ENCODE results near the gene FIGN. TPM values are rescaled to one million over a fixed set of nuclear protein-coding genes. Genes with fewer than 3 reads are reported as not detected.

The FIGN gene
- total and polyA plus RNA-seq, 4 donors: 1.1 to 7.8 (median 5.1) TPM

DNA sequence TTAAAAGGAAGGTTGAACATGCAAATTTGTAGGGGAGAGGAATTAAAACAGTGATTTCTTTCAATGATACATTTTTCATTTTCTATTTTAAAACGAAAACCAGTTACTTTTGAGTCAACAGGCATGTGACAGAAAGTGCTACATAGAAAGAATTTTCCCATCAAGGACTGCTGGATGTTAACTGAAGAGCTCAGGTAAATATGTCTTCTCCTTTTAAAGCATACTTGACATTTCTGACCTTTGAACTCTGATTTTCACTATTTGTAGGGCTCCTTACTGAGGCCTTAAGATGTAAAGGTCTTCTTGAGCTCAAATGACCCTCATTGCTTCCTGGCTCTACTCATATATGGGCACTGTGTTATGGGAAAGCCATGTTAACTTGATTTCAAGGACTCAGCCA, 32.4 kb downstream of the FIGN start:
- no peaks in the 10 kb centered on the region for H3K36me3 ChIP-seq (ENCODE audit: control insufficient read depth in 4 of 4, insufficient read depth in 3 of 4, low read depth in 1 of 4, low read length in 3 of 4)
- no peak overlapping the region for H3K9ac ChIP-seq (ENCODE audit: low read depth in 1 of 2, low read length in 2 of 2)
- 77% methylated on average over 1 of the region's 1 CpG for WGBS
- no peak overlapping the region for H3K27ac ChIP-seq (ENCODE audit: low read depth in 1 of 2, low read length in 2 of 2)
- TF ChIP-seq RXRA (IDR thresholded peaks at IDR 0.05) (no peak), SP1 (IDR thresholded peaks at IDR 0.05) (no peak), YY1 (IDR thresholded peaks at IDR 0.05) (no peak), HNF4A (conservative IDR thresholded peaks at IDR 0.05) (no peak)
- no peaks in the 10 kb centered on the region for H3K27me3 ChIP-seq (ENCODE audit: control insufficient read depth in 4 of 4, insufficient read depth in 4 of 4, low read length in 3 of 4)
- no peaks in the 10 kb centered on the region for H3K9me3 ChIP-seq (ENCODE audit: control insufficient read depth in 4 of 4, low read length in 3 of 4)
- no peak overlapping the region for H3K4me3 ChIP-seq (ENCODE audit: low read depth in 1 of 3, low read length in 3 of 3)
- H3K4me1 ChIP-seq (ENCODE audit: control insufficient read depth in 4 of 4, insufficient read depth in 4 of 4, low read length in 3 of 4): peaks cover 0 to 7% (median under 1%) of the 10 kb centered on the region in 4 donors
- no peak for DNase-seq (ENCODE audit: low spot score)

DNA sequence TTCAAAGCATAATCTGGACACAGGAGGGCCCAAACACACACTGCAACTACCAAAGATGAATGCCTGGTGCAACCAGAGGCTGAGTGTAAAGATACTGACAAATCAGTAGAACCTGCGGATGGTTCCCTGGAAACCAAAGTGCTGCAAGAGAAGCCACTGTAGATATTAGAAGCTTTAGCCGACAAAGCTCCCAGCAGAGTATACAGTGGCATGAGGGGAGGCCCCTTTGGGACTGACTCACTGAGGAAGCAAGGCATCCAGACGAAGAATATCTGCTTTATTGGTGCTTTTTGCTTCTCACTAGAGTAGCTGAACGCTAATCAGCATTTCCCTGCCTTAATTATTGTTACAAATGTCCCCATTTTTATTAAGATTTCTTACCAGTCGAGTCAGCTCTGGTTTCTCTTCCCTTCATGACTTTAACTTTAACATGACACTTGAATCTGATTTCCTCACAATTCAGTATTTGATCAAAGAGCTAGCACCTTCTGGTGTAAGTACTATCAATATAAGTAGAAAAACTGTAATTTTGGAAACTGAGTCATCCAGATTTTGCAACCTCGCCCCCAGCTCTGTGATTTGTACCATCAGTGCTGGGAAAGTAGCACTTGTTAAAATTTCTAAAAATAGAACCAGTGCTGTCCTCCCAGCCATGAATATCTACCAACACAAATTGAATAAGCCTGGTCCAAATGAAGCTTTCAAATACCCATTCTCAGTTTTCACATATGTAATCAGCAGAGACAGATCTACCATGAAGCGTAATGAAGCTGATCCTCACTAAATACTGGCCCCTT, 34.2 kb downstream of the FIGN start:
- no peak overlapping the region for H3K9ac ChIP-seq (ENCODE audit: low read depth in 1 of 2, low read length in 2 of 2)
- TF ChIP-seq GABPA (IDR thresholded peaks at IDR 0.05 in 1 of 2, conservative IDR thresholded peaks at IDR 0.05 in 1 of 2): no peak
- no peak for TF ChIP-seq FOXA2 (IDR thresholded peaks at IDR 0.05)
- TF ChIP-seq HNF4A (conservative IDR thresholded peaks at IDR 0.05): no peak
- no peak for TF ChIP-seq TAF1 (conservative IDR thresholded peaks at IDR 0.05)
- TF ChIP-seq RXRA (IDR thresholded peaks at IDR 0.05): no peak
- no peak for TF ChIP-seq RAD21 (IDR thresholded peaks at IDR 0.05)
- TF ChIP-seq EGR1 (IDR thresholded peaks at IDR 0.05; ENCODE audit: low read depth in 2 of 2): no peak
- TF ChIP-seq, protein P1, sequence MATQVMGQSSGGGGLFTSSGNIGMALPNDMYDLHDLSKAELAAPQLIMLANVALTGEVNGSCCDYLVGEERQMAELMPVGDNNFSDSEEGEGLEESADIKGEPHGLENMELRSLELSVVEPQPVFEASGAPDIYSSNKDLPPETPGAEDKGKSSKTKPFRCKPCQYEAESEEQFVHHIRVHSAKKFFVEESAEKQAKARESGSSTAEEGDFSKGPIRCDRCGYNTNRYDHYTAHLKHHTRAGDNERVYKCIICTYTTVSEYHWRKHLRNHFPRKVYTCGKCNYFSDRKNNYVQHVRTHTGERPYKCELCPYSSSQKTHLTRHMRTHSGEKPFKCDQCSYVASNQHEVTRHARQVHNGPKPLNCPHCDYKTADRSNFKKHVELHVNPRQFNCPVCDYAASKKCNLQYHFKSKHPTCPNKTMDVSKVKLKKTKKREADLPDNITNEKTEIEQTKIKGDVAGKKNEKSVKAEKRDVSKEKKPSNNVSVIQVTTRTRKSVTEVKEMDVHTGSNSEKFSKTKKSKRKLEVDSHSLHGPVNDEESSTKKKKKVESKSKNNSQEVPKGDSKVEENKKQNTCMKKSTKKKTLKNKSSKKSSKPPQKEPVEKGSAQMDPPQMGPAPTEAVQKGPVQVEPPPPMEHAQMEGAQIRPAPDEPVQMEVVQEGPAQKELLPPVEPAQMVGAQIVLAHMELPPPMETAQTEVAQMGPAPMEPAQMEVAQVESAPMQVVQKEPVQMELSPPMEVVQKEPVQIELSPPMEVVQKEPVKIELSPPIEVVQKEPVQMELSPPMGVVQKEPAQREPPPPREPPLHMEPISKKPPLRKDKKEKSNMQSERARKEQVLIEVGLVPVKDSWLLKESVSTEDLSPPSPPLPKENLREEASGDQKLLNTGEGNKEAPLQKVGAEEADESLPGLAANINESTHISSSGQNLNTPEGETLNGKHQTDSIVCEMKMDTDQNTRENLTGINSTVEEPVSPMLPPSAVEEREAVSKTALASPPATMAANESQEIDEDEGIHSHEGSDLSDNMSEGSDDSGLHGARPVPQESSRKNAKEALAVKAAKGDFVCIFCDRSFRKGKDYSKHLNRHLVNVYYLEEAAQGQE (IDR thresholded peaks at IDR 0.05): no peak
- TF ChIP-seq FOXA1 (IDR thresholded peaks at IDR 0.05): no peak
- no peak for TF ChIP-seq JUND (IDR thresholded peaks at IDR 0.05)
- no peak for TF ChIP-seq SP1 (IDR thresholded peaks at IDR 0.05)
- TF ChIP-seq, protein P2, sequence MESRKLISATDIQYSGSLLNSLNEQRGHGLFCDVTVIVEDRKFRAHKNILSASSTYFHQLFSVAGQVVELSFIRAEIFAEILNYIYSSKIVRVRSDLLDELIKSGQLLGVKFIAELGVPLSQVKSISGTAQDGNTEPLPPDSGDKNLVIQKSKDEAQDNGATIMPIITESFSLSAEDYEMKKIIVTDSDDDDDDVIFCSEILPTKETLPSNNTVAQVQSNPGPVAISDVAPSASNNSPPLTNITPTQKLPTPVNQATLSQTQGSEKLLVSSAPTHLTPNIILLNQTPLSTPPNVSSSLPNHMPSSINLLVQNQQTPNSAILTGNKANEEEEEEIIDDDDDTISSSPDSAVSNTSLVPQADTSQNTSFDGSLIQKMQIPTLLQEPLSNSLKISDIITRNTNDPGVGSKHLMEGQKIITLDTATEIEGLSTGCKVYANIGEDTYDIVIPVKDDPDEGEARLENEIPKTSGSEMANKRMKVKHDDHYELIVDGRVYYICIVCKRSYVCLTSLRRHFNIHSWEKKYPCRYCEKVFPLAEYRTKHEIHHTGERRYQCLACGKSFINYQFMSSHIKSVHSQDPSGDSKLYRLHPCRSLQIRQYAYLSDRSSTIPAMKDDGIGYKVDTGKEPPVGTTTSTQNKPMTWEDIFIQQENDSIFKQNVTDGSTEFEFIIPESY (IDR thresholded peaks at IDR 0.05): no peak
- TF ChIP-seq, protein P3, sequence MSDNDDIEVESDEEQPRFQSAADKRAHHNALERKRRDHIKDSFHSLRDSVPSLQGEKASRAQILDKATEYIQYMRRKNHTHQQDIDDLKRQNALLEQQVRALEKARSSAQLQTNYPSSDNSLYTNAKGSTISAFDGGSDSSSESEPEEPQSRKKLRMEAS (IDR thresholded peaks at IDR 0.05): no peak
- no peak for TF ChIP-seq YY1 (IDR thresholded peaks at IDR 0.05)
- TF ChIP-seq, protein P4, sequence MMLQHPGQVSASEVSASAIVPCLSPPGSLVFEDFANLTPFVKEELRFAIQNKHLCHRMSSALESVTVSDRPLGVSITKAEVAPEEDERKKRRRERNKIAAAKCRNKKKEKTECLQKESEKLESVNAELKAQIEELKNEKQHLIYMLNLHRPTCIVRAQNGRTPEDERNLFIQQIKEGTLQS (IDR thresholded peaks at IDR 0.05): no peak
- no peak overlapping the region for H3K4me3 ChIP-seq (ENCODE audit: low read depth in 1 of 3, low read length in 3 of 3)
- no peak for DNase-seq (ENCODE audit: low spot score)
- H3K27me3 ChIP-seq (ENCODE audit: control insufficient read depth in 4 of 4, insufficient read depth in 4 of 4, low read length in 3 of 4): no peaks in the 10 kb centered on the region
- H3K9me3 ChIP-seq (ENCODE audit: control insufficient read depth in 4 of 4, low read length in 3 of 4): no peaks in the 10 kb centered on the region
- no peak overlapping the region for H3K27ac ChIP-seq (ENCODE audit: low read depth in 1 of 2, low read length in 2 of 2)
- 74% methylated on average over 7 of the region's 7 CpGs for WGBS
- no peaks in the 10 kb centered on the region for H3K36me3 ChIP-seq (ENCODE audit: control insufficient read depth in 4 of 4, insufficient read depth in 3 of 4, low read depth in 1 of 4, low read length in 3 of 4)
- H3K4me1 ChIP-seq (ENCODE audit: control insufficient read depth in 4 of 4, insufficient read depth in 4 of 4, low read length in 3 of 4): no peaks in the 10 kb centered on the region

Measured in liver (tissue), 9 donors.